CD1c-positive myeloid dendritic cell (primary cell): ENCODE data around the gene SLC13A2.

Experiments used
- DNase-seq: peaks from one replicate; pipeline ENCODE4 v3.0.0-alpha.2; 2016; ENCODE audit errors: extremely low spot score

SLC13A2 gene

DNA sequence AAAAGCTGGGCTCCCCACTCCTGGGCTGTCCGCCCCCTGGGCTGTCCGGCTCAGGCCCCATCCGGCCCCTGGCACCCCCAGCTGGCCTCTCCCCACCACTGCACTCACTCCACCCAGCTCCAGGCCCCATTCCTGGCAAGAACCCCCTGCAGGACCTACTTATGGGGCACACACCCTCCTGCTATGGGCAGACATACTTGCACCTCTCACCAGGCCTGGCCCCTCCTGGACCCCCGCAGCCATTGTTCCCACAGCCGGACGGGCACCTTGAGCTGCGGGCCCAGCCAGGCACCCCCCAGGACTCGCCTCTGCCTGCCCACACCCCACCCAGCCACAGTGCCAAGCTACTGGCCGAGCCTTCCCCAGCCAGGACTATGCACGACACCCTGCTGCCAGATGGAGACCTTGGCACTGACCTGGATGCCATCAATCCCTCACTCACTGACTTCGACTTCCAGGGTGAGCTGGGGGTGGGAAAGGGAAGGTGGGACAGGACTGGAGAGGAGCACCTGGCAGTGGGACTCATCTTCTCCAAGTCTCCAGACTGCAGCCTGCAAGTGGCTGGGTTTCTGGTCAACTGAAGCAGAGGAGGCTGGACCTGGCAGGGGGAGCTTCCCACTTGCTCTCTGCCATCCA lies 61.4 kb downstream of the SLC13A2 start:
- no peak for DNase-seq

GRCh38 chr17:28536532-28537218 lies 63.2 kb downstream of the SLC13A2 start:
- DNase-seq, result no peak

- DNase-seq, result no peak
These were observed 63.8 kb downstream of the SLC13A2 start for GRCh38 chr17:28537219-28537610.

DNA sequence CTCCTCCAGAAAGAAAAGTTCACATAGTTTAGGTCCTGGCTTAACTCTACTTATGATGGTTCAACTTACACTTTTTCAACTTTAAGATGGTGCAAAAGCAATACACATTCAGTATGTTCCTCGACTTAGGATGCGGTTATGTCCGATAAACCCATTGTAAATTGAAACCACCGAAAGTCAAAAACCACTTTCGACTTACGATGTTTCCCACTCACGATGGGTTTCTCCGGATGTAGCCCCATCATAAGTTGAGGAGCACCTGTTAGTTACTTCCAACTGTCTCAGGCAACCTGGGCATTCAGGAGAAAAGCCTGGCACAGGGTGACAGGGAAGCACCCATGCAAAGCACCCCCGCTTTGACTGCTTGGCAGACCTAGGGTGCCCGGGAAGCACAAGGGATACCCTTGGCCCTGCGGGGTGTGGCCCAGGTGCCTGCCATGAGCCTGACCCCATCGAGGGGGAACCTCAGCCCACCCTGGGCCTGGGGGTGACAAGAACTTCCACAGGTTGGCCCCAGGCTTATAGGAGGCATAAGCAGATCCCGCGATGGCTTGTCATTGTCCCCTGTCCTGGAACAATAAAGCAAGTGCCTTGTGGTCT lies 65.0 kb downstream of the SLC13A2 start:
- DNase-seq, result no peak

- no peak for DNase-seq
These were observed 66.8 kb downstream of the SLC13A2 start for GRCh38 chr17:28540231-28540630.

DNA sequence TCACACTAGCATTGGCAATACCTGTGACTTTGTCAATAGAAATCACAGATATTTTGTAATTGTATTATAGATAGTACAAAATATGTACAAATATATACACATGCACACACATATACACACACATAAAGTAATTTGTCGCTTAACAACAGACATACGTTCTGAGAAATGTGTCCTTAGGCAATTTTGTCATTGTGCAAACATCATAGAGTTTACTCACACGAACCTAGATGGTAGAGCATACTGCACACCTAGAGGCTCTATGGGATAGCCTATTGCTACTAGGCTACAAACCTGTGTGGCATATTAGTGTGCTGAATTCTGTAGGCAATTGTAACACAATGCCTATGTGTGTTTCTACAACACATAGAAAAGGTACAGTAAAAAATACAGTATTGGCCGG lies 68.0 kb downstream of the SLC13A2 start:
- DNase-seq, result no peak

DNA sequence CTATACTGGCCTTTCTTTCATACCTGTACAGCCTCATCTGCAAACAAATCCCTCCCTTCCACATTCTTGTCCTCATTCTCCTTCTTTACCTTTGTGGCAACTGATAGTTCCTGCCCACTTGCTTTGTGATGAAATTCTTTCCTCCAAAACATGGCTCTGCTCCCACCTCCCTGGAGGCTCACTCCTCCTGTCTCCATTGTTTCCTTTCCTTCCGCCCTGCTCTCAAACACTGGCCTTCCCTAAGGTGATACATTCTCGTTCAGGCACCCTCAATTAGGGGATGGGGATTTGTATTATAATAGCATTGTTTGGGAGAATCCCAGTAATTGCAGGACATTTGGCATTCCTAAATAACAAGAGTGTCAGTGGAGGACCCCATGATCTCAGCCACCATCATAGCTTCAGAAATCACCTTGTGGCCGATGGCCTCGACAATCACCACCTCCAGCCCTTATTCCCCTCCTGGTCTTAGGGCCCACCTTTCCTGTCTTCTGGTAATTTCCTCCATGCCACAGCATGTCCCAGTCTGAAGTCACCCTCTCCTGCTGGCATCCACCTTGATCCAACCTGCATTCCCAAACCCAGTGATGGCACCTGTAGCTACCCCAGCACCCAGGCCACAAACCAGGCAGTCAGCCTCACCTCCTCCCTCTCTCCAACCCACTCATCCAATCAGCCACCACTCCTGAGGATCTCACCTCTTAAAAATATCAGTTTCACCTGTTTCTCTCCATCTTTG lies 71.1 kb downstream of the SLC13A2 start:
- DNase-seq, result no peak

GRCh38 chr17:28545141-28545503 lies 71.7 kb downstream of the SLC13A2 start:
- no peak for DNase-seq

- no peak for DNase-seq
These were observed 72.5 kb downstream of the SLC13A2 start for GRCh38 chr17:28545787-28546415.

- DNase-seq, result no peak
These were observed 73.7 kb downstream of the SLC13A2 start for GRCh38 chr17:28547096-28547622.
